ENCODE measurements around the gene SCAF4. TPM values are rescaled to one million over a fixed set of nuclear protein-coding genes. Genes with fewer than 3 reads are reported as not detected.

SCAF4 gene
- total and polyA plus RNA-seq, 3 donors from 2014 or later: 44.0 to 50.2 (median 45.3) TPM

DNA sequence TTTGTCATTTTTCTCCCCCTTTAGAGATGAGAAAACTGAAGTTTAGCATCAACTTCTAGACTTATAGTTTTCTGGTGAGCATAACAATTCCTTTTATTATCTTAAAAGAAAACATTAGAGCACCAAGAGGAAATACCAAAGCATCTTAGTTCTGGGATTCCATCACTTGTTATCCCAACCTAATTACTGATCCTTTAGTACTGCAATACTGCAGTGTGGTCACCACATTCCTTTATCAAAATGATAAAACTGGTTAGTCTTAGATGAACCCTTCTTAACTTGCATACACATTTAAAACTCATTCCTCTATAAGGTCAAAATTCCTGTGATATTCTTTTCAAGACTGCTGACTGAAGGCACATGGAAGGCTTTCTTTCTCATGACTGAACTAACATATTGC is 49.3 kb downstream of the SCAF4 start:
- no peaks in the 10 kb centered on the region for H3K9me3 ChIP-seq
- no peak overlapping the region for H3K27ac ChIP-seq
- H3K4me1 ChIP-seq: no peaks in the 10 kb centered on the region
- TF ChIP-seq POLR2A (IDR thresholded peaks at IDR 0.05): no peak
- TF ChIP-seq, protein P1, sequence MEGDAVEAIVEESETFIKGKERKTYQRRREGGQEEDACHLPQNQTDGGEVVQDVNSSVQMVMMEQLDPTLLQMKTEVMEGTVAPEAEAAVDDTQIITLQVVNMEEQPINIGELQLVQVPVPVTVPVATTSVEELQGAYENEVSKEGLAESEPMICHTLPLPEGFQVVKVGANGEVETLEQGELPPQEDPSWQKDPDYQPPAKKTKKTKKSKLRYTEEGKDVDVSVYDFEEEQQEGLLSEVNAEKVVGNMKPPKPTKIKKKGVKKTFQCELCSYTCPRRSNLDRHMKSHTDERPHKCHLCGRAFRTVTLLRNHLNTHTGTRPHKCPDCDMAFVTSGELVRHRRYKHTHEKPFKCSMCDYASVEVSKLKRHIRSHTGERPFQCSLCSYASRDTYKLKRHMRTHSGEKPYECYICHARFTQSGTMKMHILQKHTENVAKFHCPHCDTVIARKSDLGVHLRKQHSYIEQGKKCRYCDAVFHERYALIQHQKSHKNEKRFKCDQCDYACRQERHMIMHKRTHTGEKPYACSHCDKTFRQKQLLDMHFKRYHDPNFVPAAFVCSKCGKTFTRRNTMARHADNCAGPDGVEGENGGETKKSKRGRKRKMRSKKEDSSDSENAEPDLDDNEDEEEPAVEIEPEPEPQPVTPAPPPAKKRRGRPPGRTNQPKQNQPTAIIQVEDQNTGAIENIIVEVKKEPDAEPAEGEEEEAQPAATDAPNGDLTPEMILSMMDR (IDR thresholded peaks at IDR 0.05): no peak
- no peaks in the 10 kb centered on the region for H3K27me3 ChIP-seq
- no peaks in the 10 kb centered on the region for H3K36me3 ChIP-seq (ENCODE audit: low read depth, missing control alignments)
- DNase-seq: no peak
- intact Hi-C loops (cut with DNase I; ENCODE audit: low total_unique reads): no loop called here
- no peak overlapping the region for H3K4me3 ChIP-seq

DNA sequence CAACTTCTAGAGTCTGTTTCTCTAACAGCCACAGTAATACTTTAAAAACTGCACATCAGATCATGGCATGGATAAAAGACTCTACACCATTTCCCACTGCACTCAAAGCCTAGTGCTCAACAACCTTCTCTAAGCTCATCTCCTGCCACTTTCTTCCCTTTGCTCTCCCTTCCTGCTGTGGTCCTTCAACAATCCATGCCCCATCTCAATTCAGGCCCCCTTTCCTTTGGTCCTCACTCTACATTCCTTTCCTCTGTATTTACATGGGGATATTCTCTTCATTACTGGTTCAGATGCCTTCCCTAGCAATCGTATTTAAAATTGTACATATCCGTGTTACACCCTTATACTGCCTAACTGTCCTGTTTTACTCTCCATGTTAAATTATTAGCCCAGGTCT is 53.4 kb downstream of the SCAF4 start:
- Histone ChIP-seq H3K27ac (no peak overlapping the region), H3K27me3 (no peaks in the 10 kb centered on the region), H3K36me3 (ENCODE audit: low read depth, missing control alignments) (no peaks in the 10 kb centered on the region), H3K4me1 (no peaks in the 10 kb centered on the region), H3K9me3 (no peaks in the 10 kb centered on the region), H3K4me3 (no peak overlapping the region)
- intact Hi-C loops (cut with DNase I; ENCODE audit: low total_unique reads): no loop called here
- TF ChIP-seq, protein P1 (IDR thresholded peaks at IDR 0.05): no peak
- no peak for TF ChIP-seq POLR2A (IDR thresholded peaks at IDR 0.05)
- 93 to 97% methylated on average over 2 of the region's 2 CpGs for WGBS, 2 donors
- DNase-seq: no peak

DNA sequence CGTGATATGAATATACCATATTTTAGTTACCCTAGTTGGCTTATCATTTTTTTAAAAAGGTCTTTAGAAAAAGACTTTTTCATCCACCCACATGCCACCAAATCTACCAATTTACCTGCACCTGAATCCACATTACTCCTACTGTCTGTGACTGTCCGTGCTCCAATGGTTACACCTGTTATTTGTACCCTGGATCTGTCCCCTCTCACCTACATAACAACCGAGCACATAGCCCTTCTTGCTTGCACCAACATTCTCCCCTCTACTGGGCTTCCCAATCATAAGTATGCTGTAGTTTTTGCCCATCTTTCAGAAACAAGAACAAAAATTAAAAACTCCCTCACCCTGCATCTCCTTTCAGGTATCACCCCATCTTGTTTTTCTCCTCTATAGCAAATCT is 54.9 kb downstream of the SCAF4 start:
- Histone ChIP-seq H3K27ac (no peak overlapping the region), H3K4me3 (no peak overlapping the region), H3K9me3 (no peaks in the 10 kb centered on the region), H3K36me3 (ENCODE audit: low read depth, missing control alignments) (no peaks in the 10 kb centered on the region), H3K27me3 (no peaks in the 10 kb centered on the region), H3K4me1 (no peaks in the 10 kb centered on the region)
- TF ChIP-seq, protein P1 (IDR thresholded peaks at IDR 0.05): no peak
- TF ChIP-seq POLR2A (IDR thresholded peaks at IDR 0.05): no peak
- intact Hi-C loops (cut with DNase I; ENCODE audit: low total_unique reads): no loop called here
- DNase-seq: no peak
- 90 to 94% methylated on average over 3 of the region's 3 CpGs for WGBS, 2 donors

DNA sequence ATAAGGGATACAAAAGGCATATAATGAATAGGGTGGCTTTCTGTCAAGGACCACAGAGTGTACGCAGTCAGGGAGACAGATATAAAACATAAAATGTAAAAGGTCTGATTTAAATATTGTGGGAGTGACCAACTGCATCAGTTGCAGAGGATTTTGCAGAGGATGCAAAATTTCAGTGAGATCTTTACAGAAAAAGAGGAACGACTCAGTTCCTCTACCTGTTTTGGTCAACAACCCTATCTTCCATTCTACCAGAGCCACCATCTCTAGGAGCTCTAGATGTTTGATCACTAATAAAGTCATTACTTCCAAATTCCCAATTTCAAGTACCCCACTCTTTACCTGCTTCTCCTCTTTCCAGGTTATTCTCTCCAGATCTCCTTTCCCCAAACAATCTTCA is 56.0 kb downstream of the SCAF4 start:
- no peak for DNase-seq
- Histone ChIP-seq H3K27me3 (no peaks in the 10 kb centered on the region), H3K36me3 (ENCODE audit: low read depth, missing control alignments) (no peaks in the 10 kb centered on the region), H3K4me1 (no peaks in the 10 kb centered on the region), H3K4me3 (no peak overlapping the region), H3K27ac (no peak overlapping the region), H3K9me3 (no peaks in the 10 kb centered on the region)
- 74 to 91% methylated on average over 2 of the region's 2 CpGs for WGBS, 2 donors
- TF ChIP-seq POLR2A (IDR thresholded peaks at IDR 0.05): no peak
- TF ChIP-seq, protein P1 (IDR thresholded peaks at IDR 0.05): no peak
- intact Hi-C loops (cut with DNase I; ENCODE audit: low total_unique reads): no loop called here

DNA sequence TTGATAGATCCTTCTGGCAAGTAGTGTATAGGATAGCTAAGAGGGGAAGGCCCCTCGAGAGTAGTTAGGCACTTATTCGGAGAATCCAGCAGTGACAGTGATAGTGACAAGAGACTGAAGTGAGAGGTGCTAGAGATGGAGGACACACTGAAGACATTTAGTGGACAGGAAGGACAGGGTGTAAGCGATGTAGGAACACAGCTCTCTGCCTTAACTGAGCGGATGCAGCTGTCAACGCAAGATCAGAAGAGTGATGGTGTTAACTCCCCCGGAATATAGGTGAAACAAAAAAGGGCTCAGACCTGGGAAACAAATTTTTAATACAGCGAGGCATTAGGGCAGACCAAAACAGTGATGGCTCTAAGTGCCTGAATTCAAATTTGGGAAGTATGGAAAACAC is 56.6 kb downstream of the SCAF4 start:
- no peaks in the 10 kb centered on the region for H3K9me3 ChIP-seq
- H3K36me3 ChIP-seq (ENCODE audit: low read depth, missing control alignments): no peaks in the 10 kb centered on the region
- no peak for DNase-seq
- no peaks in the 10 kb centered on the region for H3K27me3 ChIP-seq
- H3K4me1 ChIP-seq: no peaks in the 10 kb centered on the region
- WGBS, 2 donors: 87% methylated on average over 7 of the region's 7 CpGs
- H3K4me3 ChIP-seq: no peak overlapping the region
- TF ChIP-seq, protein P1 (IDR thresholded peaks at IDR 0.05): no peak
- no peak for TF ChIP-seq POLR2A (IDR thresholded peaks at IDR 0.05)
- intact Hi-C loops (cut with DNase I; ENCODE audit: low total_unique reads): no loop called here
- no peak overlapping the region for H3K27ac ChIP-seq
